GM20431 (cell line): Measurements from ENCODE around the gene EHD3.

Experiments
- in situ Hi-C: fragments of 300-500 bp; cut with MseI, MboI; formaldehyde crosslinking; loops from one replicate; pipeline ENCODE4 v1.15.0; 2020; ENCODE audit warnings: low sequenced_read_pairs; ENCODE audit not compliant: unreplicated experiment

Gene EHD3

DNA sequence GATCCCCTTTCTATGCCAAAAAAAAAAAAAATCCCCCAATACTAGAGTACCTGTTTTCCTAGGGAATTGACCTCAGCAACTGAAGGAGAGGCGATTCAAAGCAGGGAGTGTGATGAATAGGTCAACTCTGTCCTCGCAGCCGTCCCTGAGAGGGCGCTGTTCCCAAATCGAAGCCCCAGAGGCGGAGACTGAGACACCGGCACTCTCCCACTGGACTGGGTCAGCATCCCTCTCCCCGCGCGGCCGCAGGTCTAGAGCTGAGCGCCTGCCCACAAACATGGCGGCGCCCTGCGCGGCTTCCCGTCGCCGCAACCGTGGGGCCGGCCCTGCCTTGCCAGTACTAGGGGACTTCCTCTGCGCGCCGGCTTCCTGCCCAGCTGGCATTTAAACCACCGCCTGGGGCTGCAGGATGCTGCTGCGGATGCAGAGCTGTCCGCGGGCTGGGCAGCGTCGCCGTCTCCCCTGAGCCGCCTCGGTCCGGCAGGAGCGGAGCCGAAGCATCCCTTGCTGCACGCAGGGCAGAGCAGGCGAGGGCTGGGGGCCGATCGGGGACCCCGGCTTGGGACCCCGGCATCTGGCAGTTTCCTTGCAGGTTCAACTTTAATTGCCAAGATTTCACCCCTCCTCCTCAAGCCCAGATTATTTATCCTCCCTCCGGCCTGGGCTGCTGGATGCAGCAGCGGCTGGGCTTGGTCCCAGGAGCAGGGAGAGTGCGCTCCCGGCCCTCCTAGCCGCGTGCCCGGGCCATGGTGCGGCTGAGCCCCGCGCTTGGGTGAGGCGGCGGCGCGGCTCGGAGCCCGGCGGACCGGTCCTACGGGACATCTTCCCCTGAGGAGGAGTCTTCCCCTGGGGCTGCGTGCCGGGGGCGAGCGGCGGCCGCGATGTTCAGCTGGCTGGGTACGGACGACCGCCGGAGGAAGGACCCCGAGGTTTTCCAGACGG is at the start of gene EHD3:
Gene EHD3 (plus strand): TSS at position 412 of the 942 bp plus-strand sequence. CDS start 470 bp downstream, at position 882.
- in situ Hi-C loops = no loop called here

DNA sequence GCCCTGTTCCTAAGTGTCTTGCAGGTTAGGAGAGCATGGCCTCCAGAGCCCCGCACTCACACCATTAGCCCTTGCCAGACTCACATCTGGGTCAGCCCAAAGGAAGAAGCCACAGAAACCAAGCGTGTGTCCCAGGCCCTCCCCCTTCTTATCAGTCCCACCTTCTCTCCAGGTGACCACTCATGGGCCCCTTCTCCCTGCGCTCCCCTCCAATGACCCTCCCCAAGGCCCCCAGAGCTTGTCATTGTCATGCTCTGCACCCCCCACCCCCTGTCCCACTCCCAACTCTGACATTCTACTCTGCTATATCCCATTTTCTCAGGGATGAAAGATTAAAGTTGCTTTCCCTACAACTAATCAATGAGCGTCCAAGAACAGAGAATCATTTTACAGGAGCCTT is 46.8 kb upstream of the EHD3 start:
- in situ Hi-C loops = no loop called here

DNA sequence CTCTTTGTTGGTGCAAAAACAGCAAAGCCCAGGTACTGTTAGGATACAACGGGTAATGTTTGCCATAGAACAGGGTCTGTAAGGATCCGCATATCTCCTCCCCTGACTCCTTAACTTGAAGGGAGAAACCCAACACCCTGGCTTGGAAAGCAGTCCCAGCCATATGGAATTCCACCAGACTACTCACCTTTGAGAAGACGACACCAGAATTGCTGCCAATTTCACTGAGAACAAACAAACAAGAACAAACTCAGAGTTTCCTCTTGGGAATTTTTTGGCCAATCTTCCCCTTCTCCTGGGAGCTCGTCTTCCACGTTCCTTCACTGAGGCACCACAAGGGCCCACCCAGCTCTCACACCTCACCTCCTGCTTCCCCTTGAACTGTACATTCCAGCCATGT is 45.8 kb upstream of the EHD3 start:
- in situ Hi-C loops = no loop called here

- in situ Hi-C loops = no loop called here
Observed at GRCh38 chr2:31189141-31189540, 44.8 kb upstream of the EHD3 start.

DNA sequence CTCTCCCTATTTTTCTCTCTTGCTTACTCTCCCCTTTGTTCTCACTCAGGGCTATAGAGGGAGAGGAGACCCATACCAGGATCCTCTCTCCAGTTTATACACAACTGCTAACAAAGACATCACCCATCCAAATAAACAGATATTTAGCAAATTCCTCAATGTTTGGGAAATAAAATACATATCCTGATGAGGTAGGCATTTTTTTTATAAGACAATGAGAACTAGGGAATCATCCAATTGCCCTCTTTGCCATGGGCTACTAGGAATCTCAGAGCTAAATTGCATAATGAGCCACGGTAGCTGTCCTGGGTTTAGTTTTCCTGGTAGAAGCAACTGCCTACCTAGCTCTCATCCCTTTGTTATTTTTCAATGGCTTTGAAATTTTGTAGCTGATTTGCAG is 43.8 kb upstream of the EHD3 start:
- in situ Hi-C loops = no loop called here

GRCh38 chr2:31191931-31192330 is 42.0 kb upstream of the EHD3 start:
- in situ Hi-C loops = no loop called here

DNA sequence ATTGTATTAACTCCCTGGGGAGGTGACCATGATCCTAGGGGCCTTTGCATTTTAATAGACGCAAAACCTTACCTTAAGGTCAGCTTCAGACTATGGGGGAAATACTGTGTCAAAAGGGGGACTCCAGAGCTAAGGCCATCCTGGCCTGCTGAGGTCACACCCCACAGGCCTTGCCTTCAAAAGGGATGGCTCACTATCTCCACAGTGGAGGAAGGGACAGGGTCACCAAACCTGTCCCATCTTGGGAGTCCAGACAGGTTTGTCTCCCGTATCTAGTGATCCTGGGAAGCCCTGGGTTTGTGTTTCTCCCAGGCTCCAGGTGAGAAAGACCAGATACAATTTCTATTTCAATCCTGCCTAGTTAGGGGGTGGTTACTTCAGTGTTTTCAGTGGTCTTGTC is 41.6 kb upstream of the EHD3 start:
- in situ Hi-C loops = no loop called here

DNA sequence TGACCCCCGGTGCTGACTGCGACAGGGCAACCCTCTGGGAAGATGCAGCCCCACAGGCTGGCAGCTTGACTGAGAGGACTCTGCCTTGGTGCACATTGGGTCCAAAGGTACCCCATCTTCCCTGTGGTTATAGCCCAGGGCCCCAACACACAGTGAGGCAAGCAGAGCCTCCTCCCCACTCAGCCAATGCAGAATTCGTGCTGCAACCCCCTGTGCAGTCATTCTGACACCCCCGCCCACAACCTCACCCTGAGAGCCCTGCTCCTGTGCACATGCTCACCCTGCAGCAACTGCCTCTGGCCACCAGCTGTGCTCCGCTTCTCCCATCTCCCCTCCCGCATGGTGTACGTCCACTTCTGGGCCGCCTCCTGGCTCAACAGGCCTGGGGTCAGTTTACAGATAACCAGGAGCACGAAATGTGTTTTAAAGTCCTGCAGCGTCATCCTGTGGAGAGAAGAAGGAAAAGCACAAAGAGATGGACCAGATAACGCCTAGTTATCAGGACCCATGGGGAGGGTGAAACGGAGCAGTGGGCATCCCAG is 41.0 kb upstream of the EHD3 start:
- in situ Hi-C loops = no loop called here

GRCh38 chr2:31193806-31194205 is 40.1 kb upstream of the EHD3 start:
- in situ Hi-C loops = no loop called here

- in situ Hi-C loops = no loop called here
Observed at GRCh38 chr2:31196622-31197021, 37.3 kb upstream of the EHD3 start.

DNA sequence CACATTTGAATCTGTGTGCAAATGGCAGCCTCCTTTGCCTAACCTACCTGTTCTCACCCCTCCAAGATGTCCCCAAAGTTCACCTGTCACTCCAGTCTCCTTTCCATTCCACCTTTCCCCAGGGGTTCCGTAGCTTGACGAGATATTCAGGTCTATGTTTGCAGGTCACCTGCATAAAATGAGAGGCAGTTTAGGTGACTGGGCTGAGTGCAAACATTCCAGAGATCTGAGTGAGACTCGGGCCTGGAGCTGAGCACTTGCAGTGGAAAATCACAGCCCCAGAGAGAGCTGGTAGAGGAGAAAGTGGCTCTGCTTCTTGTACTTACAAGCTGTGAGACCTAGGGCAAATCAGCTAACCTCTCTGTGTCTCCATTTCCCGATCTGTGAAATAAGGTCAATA is 36.8 kb upstream of the EHD3 start:
- in situ Hi-C loops = no loop called here

DNA sequence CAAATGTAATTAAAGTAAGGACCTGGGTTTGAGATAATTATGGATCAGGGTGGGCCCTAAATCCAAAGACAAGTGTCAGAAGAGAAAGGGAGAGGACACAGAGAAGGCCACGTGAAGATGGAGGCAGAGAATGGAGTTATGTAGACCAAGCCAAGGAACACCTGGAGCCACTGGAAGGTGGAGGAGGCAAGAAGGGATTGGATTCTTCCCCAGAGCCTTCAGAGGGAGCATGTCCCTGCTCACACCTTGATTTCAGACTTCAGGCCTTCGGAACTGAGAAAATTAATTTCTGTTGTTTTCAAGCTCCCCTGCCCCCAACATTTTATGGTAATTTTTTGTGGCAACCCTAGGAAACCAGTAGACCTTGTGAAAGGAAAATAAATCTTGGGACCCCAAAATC is 36.3 kb upstream of the EHD3 start:
- in situ Hi-C loops = no loop called here

GRCh38 chr2:31199206-31199605 is 34.7 kb upstream of the EHD3 start:
- in situ Hi-C loops = no loop called here

GRCh38 chr2:31200972-31201371 is 33.0 kb upstream of the EHD3 start:
- in situ Hi-C loops = no loop called here

GRCh38 chr2:31202041-31202440 is 31.9 kb upstream of the EHD3 start:
- in situ Hi-C loops = no loop called here

DNA sequence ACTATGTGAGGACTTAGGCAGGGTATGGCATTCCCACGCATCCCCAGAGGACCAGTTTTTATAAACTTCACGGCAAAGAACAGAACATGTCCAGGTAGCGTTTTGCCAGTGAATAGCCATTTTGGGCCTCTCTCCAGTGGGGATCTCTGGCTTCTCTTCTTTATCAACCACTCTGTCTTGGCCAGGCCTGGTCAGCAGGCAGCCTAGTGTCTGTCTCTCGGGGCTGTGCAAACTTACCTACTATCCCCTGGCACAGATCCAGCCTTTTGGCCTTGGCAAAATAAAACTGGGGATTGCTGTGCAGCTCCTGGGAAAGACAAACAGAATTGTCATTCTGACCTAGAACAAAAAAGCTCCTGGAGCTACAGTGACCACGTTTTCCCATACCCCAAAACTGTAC is 31.1 kb upstream of the EHD3 start:
- in situ Hi-C loops = no loop called here

- in situ Hi-C loops = no loop called here
Observed at GRCh38 chr2:31203916-31204315, 30.0 kb upstream of the EHD3 start.

- in situ Hi-C loops = no loop called here
Observed at GRCh38 chr2:31204783-31205182, 29.2 kb upstream of the EHD3 start.

DNA sequence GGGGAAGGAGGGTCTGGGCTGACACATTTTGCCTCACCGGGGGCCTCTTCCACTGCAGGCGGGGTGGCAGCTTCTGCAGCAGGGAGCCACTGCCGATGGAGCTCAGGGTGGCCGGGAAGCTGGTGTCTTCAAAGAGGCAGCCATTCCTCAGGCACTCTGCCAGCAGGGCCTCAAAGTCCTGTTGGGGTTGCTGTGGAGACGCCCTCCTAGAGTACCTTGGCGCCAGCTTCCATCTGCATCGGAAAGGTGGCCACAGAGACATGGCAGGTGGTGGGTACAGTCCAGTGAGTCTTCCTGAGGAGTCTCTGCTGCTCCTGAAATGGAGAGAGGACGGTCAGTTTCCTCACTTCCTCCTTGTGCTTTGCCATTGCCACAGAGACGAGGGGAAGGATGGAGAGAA is 28.8 kb upstream of the EHD3 start:
- in situ Hi-C loops = no loop called here

- in situ Hi-C loops = no loop called here
Observed at GRCh38 chr2:31205613-31206012, 28.3 kb upstream of the EHD3 start.

DNA sequence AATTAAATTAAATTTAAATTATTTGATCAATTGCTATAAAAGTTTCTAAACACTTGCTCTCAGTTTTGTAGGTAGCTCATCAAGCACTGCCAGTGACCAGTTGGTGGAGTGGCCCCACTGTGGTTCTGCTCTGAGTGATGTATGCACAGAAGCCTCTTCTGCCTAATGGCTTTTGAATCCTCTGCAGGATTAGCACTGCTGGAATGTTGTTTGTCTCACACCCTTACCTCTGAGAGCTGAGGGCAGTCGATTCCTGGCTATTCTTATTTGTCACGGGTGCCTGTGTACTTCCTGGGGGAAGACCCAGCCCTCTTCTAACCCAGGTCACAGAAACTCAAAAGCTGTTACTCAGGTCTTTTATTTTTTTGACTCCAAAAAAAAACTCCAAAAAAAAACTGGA is 26.2 kb upstream of the EHD3 start:
- in situ Hi-C loops = no loop called here

- in situ Hi-C loops = no loop called here
Observed at GRCh38 chr2:31208240-31208639, 25.7 kb upstream of the EHD3 start.
